GM15510 (cell line): ENCODE measurements around the gene CRISPLD2.

Experiments used
- POLR2A ChIP-seq: IDR thresholded peaks from 3 replicates; pipeline ENCODE4 v1.6.1; 2011; ENCODE audit warnings: borderline replicate concordance; ENCODE audit not compliant: insufficient read length; ENCODE audit errors: extremely low read depth

CRISPLD2 gene

GRCh38 chr16:84893849-84894599 is 74.2 kb downstream of the CRISPLD2 start:
- no peak for TF ChIP-seq POLR2A

DNA sequence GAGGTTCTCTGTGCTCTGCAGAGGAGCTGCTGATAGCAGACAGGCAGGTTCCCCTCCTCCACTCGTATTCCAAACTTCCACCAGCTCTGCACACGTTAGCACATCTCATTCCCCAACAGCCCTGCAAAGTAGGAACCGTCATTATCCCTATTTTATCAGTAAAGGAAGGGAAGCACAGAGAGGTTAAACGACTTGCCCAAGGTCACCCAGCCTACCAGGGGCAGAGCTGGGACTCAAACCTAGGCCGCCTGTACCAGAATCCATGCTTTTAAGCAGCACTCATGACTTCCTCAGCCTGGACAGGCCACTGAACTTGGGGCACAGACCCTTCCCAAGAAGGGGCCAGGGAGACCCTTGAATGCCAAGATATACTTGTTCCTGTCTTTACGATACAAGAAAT is 75.2 kb downstream of the CRISPLD2 start:
- TF ChIP-seq POLR2A: no peak

DNA sequence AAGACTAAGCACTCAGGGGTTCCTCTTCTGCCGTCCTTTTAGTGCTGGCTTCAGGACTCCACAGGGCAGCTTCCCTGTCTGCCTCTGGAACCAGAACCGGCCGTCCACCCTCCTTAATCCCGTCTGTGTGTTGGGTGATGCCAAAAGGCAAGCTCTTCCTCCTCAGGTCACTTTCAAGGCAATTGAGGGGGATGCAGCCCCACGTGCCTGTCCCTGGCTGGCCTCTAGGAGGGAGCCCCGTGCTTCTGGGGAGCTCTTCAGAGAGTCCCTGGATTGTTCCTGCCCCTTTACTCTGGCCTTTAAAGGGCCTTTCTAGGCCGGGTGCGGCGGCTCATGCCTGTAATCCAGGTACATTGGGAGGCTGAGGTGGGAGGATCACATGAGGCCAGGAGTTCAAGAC is 77.1 kb downstream of the CRISPLD2 start:
- TF ChIP-seq POLR2A: no peak

- no peak for TF ChIP-seq POLR2A
These were observed 78.2 kb downstream of the CRISPLD2 start for GRCh38 chr16:84897911-84898377.

DNA sequence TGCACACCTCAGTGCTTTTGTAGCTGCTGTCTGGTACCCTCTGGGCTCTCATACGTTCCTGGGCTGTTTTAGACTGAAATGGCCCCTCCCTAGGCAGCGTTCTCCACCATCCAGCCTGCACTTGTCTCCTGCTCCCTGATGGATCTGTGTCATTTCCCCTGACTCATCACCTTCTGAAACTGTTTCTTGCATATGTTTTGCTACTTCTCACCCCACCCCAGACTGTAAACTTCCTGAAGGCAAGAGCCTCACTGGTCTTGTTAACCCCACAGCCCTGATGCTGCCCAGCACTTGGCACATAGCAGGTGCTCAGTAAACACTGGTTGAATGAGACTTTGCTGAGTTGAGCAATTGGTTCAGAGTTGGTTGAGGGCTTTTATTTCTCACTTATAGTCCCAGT is 78.7 kb downstream of the CRISPLD2 start:
- TF ChIP-seq POLR2A: no peak

DNA sequence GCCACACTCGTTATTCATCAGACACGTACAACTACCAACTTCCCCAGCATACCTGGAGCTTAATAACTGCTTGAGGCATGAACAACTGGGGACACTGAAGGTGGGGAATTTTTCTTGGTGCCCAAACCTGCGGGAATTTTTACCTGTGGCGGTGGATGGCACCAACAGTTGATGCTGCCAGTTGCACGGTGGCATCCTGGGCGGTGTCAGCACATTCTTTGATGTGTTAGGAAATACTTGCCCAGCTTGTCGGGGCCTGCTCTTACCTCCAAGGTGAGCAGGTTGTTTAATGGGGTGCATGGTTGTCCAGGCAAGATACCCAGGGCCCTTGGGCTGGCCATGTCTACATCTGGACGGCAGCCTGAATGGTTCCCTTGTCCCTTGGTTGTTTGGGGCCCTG is 79.6 kb downstream of the CRISPLD2 start:
- TF ChIP-seq POLR2A: no peak

DNA sequence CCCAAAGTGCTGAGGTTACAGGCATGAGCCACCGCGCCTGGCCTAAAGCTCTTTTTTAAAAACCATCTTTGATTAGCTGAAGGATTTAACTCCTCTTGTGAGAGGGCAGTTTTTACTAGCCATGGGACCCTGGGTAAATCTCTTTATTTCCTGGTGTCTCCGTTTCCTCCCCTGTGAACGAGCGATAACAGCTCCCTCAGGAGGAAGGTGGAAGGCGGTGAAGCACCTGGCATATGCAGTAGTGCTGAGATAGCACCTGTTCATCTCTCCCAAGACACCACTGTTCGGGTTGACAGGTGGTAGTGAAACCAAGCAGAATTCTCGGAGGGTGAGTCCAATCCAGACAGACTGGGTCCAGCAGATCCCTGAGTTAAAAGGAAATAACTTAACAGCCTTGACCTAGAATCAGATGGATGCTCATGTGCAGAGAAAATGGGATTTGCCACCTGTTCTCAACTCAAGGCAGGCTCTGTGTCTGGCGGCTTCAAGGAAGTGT is 86.2 kb downstream of the CRISPLD2 start:
- TF ChIP-seq POLR2A: no peak

DNA sequence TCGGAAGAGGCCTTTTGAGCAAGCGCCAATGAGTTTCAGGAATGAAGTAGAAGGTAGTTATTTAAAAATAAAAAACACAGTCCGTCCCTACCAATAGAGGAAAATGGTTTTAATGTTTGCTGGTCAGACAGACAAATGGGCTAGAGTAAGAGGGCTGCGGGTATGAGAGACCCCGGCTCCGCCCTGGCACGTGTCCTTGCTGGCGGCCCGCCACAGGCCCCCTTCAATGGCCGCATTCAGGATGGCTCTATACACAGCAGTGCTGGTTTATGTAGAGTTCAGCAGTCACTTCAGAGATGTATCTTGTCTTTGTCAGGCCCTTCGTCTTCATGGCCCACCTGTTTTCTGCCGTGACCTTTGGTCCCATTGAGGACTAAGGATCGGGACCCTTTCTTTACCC is 87.3 kb downstream of the CRISPLD2 start:
- no peak for TF ChIP-seq POLR2A

- TF ChIP-seq POLR2A: no peak
These were observed 87.8 kb downstream of the CRISPLD2 start for GRCh38 chr16:84907575-84907974.

- TF ChIP-seq POLR2A: no peak
These were observed 89.8 kb downstream of the CRISPLD2 start for GRCh38 chr16:84909476-84910085.

DNA sequence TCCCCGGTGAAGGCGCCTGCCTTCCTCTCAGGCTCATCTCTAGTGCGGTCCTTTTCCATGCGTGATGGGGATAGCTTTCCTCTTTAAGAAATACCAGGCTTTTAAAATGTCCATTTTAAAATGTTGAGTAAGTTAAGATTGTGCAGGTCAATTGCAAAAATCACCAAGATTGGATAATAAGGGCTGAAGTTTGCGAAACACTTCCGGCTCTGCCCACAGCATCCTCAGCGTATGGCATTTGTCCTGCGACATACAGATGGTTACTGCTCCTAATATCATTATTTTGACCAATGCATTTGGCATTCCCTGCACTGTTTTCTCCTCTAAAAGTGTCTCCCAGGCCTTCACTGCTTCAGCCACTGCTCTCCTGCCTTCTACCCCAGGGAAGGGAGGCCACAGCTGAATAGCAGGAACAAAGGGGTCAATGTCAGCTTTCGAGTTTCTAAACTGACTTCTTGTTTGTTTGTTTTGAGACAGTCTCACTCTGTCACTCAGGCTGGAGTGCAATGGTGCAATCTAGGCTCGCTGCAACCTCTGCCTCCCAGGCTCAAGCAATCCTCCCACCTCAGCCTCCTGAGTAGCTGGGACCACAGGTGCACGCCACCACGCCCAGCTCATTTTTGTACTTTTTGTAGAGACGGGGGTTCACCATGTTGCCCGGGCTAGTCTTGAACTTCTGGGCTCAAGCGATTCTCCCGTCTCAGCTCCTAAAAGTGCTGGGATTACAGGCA is 91.9 kb downstream of the CRISPLD2 start:
- TF ChIP-seq POLR2A: no peak

DNA sequence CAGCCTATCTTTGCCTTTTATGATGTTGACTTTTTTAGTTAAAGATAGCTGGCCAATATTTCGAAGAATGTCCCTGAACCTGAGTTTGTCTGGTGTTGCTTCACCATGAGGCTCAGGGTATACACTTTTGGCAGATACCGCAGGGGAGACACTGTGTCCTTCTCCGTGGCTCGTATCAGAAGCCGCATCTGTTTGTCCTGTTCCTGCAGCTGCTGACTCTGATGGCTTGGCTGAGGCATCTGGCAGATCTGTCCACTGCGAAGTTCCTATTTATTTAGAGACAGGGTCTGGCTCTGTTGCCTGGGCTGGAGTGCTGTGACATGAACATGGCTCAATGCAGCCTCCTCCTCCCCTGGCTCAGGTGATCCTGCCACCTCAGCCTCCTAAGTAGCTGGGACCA is 93.5 kb downstream of the CRISPLD2 start:
- no peak for TF ChIP-seq POLR2A

DNA sequence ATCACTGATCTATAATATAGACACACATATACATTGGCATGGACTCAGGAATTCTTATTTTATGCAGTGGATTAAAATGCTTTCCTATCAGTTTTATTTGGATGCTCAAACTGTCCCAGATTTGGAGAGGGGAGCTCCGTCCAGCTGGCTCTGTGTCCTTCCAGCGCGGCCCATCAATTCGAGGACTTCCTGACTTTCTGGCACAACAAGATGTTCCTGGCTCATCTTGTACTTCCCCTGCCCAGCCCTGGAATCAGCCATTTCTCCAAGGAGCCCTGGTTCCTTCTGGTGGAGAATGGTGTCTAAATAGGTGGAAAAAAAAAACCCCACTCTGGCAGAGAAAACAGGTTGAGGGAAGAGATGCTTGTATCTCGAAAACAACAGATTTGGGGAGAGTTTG is 94.5 kb downstream of the CRISPLD2 start:
- TF ChIP-seq POLR2A: no peak

DNA sequence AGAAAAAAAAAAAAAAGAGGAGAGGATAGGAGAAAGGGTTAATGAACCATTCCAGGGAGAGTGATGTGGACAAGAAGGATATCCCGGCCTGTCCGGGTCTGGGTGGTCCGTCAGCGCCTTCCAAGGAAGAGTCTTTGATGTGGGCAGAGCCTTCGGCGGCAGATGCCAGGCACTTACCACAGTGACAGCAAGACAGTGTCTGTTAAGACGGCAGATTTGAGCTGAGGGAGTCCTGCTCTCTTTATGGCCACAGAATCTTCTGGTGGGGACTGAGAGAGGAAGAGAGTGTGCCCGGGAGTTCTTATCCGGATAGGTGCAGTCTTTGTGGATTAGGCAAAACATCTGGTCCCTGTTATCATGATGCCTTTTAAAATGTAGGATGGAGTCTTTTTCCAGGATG is 96.4 kb downstream of the CRISPLD2 start:
- TF ChIP-seq POLR2A: no peak

- TF ChIP-seq POLR2A: no peak
These were observed 97.1 kb downstream of the CRISPLD2 start for GRCh38 chr16:84916850-84917249.
